ENCODE data around the gene GHRHR.

GHRHR gene

DNA sequence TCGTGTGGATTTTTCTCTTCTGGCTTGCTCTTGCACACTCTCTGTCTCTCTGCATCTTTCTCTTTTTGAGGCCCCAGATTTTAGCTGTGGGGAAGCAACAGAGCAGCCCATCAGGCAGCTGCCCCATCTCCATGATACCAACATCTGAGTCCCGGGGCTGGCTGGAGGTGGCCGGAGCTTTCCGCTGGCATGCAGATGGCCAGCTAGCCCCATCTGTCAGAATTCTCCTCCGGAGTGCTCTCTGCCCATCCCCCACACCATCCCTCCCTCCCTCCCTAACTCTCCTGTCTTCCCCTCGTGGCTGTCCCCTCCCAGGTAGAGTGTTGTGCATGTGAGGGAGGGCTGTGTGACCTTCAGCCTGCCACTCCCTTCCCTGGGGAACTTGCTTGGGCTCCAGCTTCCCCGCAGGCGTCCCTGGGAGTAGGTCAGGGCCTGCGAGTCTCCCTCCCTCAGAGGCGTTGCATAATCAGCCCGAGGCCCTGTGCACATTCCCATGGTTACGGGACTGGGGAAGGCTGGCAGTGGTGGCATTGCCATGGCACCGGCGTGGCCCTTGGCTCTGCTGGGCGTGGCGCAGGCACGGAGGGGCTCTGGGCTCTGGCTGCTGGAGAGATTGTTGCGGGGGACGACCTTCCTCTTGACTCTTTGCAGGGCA is 24.7 kb downstream of the GHRHR start:
- no peak for DNase-seq
- TF ChIP-seq GATA1 (IDR thresholded peaks at IDR 0.05; ENCODE audit: low read depth, low read length), result no peak
- TF ChIP-seq POLR2A (IDR thresholded peaks at IDR 0.05; ENCODE audit: low read length), result no peak

DNA sequence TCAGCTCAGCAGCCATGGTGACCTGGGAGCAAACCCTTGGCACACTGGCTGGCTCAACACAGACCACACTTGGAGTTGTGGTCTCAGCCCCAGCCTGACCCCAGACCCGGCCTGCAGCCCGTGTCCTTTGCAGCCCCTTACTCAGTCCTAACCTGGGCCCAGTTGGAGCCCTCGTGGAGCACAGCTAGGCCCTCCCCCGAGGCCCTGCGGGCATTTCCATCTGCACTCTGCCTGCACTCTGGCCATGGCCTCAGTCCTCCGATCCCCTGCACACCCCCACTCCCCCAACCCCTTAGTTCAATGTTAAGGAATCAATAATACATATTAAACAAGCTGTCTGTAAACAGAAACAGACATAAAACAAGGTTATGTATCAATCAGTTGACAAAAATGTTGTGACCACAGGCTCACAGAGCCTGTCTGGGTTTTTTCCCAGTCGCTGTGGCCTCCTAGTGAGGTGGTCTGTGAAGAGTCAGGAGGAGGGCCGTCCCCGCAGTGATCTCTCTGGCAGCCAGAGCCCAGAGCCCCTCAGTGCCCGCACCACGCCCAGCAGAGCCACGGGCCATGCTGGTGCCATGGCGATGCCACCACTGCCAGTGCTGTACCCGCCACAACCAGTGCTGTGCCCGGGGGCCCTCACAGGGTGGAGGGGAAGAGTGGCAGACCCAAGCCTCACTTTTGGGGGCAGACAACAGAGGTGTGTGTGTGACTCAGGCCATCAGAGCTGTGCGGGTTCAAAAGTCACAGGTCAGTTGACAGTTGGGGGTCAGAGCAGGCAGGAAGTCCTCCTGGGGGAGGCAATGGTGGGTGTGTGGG is 25.5 kb downstream of the GHRHR start:
- no peak for DNase-seq
- TF ChIP-seq POLR2A (IDR thresholded peaks at IDR 0.05; ENCODE audit: low read length), result no peak
- TF ChIP-seq GATA1 (IDR thresholded peaks at IDR 0.05; ENCODE audit: low read depth, low read length), result no peak

DNA sequence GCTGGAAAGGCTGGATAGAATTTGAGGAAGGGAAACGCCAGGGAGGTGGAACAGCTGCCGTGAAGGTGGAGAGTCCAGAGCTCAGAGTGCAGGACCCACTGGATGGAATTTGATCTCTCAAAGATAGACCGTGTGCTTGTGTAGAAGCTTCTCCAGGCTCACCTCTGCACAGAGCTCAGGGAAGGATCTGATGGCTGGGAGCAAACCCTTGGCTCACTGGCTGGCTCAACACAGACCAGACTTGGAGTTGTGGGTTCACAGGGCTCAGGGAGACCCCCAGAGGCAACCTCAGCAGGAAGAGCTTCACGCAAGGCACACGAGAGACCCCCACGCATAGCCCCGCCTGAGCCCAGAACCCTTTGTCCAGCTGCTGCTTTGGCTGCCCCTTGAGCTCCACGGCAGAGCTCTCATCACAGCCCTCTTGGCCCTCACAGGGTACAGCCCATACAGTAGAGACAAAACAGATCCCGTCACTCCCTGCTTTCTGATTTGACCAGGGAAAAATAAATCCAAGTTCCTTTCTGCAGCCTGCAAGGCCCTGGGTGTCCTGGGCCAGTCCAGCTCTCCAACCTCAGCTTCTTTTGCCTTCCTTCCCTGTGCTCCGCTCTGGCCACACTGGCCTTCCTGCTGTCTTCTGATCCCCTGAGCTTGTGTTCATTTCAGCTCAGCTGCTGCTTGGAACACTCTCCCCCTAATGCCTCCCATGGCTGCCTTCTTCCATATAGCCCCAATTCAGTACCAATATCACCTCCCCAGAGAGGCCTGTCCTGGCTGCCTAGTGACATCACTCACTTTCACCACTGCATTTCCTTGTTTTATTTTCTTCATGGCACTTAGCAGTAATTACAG is 26.3 kb downstream of the GHRHR start:
- TF ChIP-seq POLR2A (IDR thresholded peaks at IDR 0.05; ENCODE audit: low read length) (no peak), GATA1 (IDR thresholded peaks at IDR 0.05; ENCODE audit: low read depth, low read length) (no peak)

DNA sequence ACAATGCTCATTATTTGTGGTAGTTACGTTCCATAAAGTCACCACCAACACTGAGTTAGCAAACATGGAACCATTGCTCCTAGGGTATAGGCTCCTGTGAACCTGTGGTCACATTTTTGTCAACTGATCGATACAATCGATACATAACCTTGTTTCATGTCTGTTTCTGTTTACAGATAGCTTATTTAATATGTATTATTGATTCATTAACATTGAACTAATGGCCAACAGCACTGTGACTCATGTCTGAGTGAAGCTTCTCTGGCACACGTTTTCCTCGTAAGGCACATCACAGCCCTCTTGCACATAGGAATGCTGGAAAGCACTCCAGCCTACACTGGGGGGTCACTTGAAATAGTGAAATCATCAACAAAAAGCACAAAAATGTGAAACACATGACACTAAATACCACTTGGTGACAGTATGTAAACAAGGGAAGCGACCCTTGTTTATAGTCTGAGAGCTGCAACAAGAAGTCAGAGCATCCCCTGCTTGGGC is 27.0 kb downstream of the GHRHR start:
- no peak for DNase-seq
- TF ChIP-seq POLR2A (IDR thresholded peaks at IDR 0.05; ENCODE audit: low read length), result no peak
- no peak for TF ChIP-seq GATA1 (IDR thresholded peaks at IDR 0.05; ENCODE audit: low read depth, low read length)

More for the DNA sequence above, 26.3 kb downstream of the GHRHR start:
- no peak for DNase-seq

DNA sequence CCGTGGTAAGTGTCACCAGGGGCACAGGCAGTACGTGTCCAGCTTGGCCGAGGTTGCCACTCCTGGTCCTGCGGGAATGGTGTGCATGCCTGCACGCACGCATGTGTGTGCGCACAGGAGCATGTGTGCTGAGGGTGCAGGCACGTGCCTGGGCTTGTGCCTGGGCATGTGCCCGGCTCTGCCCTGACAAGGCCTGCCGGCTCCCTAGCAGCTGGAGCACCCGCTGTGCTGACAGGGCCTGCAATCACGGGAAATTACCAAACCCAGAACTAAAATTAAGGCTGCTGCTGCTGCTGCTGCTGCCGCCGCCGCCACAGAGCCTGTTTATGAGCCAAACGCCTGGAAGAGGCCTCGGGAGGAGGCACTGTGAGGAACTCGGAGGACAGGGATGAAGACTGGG is 28.7 kb downstream of the GHRHR start:
- DNase-seq, result no peak
- no peak for TF ChIP-seq POLR2A (IDR thresholded peaks at IDR 0.05; ENCODE audit: low read length)

DNA sequence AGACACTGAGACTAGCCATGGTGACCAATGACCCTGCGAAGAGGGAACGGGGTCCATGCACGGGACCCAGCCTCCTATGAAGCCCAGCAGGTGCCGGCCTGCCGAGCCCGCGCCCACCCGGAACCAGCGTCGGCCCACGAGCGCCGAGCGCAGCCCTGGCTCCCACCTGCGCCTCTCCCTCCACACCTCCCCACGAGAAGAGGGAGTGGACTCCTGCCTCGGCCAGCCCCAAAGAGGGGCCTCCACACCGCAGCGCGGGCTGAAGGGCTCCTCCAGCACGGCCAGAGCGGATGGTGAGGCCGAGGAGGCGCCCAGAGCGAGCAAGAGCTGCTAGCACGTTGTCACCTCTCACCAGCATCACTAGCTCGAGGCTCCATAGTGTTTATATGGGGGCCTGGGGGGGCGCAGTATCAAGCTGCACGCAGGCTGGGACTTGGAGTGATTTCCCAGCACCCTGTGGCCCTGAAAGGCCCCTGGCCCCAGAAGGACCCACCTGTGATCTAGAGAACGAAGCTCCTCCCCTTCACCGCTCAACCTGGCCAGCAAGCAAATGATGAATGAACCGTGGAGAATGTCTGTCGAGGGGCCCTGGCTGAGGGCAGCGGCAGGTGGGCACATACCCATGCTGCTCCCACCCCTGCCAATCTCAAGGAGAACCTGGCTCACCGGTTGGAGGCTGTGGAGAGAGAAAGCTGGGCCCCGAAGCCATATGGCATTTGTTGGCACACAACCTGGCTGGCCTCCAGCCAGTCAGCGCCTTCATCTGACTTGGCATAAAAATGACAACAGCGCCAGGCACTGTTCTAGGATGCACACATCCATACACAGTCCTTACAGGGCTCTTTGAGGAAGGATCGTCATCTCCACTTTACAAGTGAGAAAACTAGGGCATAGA is 30.7 kb downstream of the GHRHR start:
- TF ChIP-seq GATA1 (IDR thresholded peaks at IDR 0.05; ENCODE audit: low read depth, low read length) (no peak), POLR2A (IDR thresholded peaks at IDR 0.05; ENCODE audit: low read length) (no peak)
- DNase-seq, result no peak

DNA sequence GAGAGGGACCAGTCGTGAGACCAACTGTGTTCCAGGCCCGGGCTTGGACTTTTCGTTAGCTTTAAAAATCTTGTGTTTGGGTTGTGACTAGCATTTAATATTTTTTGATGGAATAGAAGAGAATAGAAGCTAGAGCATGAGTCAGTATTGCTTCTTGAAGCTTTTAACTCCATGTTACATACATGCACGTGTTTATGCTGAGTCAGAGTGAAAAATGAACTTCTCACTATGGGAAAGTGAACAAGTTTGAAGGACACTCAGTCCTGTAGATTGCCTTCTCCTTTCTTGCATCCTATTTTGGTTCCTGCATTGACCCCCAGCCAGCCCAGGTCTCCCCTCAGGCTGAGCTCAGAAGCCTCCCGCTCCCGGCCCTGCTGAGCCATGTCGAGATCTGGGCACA is 31.8 kb downstream of the GHRHR start:
- TF ChIP-seq GATA1 (IDR thresholded peaks at IDR 0.05; ENCODE audit: low read depth, low read length) (no peak), POLR2A (IDR thresholded peaks at IDR 0.05; ENCODE audit: low read length) (no peak)
- DNase-seq, result no peak

DNA sequence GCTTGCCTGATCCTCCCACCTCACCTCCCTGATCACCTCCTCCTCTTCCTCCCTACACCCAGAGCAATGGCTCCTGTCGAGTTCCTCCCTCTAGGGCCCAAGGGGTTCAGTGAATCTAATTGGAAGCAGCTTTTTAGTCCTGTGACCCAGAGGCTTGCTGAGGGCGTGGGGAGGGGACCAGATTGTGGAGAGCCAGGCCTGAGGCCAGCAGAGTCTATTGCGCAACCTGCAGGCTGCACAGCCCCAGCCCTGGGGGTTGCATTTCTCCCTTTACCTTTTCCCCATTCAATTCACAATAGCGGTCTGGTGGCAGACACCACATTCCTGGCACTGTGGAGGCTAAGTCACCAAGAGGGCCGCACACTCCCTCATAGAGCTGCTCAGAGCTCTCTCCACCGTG is 32.5 kb downstream of the GHRHR start:
- no peak for DNase-seq
- TF ChIP-seq GATA1 (IDR thresholded peaks at IDR 0.05; ENCODE audit: low read depth, low read length) (no peak), POLR2A (IDR thresholded peaks at IDR 0.05; ENCODE audit: low read length) (no peak)

DNA sequence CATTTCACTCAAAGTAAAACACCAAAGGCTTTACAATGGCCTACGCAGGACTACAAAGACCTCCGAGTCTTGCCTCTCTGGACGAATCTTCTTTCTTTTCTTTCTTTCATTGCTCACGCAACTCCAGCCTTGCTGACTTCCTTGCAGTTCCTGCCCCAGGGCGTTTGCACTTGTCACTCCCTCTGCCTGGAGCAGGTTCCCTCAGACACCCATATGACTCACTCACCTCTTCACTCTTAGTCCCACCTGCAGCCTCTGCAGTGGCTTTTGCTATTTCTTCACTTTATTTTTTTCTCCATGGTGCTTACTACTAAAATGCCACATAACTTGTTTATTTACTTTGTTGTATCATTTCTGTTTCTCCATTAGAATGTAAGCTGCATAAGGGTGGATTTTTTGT is 33.1 kb downstream of the GHRHR start:
- DNase-seq, result no peak
- TF ChIP-seq GATA1 (IDR thresholded peaks at IDR 0.05; ENCODE audit: low read depth, low read length) (no peak), POLR2A (IDR thresholded peaks at IDR 0.05; ENCODE audit: low read length) (no peak)

DNA sequence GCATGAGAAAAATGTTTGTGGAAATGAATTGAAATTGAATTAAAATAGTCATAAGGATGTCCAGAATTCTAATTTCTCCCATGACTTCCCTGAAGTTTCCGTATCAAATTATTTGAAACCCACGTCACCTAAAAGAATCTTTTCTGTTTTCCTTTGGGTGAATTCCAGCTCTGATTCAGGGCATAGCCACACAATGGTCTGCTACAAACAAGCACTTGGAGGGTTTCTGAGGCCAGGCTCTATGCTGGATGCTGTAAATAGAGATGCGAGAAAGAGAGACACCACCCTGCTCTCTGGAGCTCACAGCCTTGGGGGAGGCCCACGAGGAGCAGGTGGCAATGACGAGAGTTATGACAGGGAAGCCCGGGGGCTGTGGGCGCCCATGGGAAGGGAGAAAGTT is 33.6 kb downstream of the GHRHR start:
- TF ChIP-seq GATA1 (IDR thresholded peaks at IDR 0.05; ENCODE audit: low read depth, low read length), result no peak
- no peak for DNase-seq

DNA sequence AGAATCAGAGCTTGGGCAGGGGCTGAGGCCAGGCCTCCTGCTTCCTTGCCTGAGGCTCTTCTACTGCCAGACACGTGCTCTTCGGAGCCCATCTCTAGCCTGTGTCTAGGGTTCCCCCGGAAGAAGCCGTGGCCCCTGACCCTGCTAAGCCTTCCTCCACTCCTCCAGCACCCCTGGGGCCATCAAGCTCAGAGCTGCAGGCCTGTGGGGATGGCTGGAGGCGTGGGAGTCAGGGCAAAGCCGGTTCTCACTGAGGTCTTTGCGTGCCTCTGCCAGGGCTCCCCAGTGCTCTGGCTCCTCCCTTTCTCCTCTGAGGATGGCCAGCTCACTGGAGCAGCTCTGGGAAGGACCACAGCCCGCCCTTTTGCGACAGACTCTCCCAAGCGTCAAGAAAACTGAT is 34.4 kb downstream of the GHRHR start:
- no peak for TF ChIP-seq GATA1 (IDR thresholded peaks at IDR 0.05; ENCODE audit: low read depth, low read length)
- no peak for TF ChIP-seq POLR2A (IDR thresholded peaks at IDR 0.05; ENCODE audit: low read length)

DNA sequence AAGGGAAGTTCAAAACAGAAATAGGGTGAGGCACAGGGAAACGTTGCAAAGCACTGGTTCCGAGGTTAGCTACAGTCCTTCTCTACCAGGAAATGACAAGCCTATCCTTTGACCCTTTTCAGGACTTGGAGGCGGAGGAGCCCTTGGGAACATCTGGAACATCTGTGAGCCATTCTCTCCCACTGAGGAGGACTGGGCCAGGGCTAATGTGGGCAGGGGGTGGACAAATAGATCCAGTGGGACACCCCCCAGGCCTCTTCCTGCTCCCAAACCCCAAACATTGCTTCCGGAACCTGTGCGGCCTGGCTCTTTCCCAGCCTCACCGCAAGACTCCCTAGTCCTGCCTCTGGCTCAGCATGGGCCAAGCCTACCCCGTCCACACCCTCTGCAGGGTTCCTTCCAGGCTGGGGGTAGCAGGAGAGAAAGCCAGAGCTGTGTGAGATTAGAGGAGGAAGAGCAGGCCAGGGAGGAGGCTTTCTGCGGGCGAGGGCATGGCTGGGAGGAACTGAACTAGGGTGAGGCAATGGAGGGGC is 36.5 kb downstream of the GHRHR start:
- DNase-seq, result no peak
- no peak for TF ChIP-seq GATA1 (IDR thresholded peaks at IDR 0.05; ENCODE audit: low read depth, low read length)
- no peak for TF ChIP-seq POLR2A (IDR thresholded peaks at IDR 0.05; ENCODE audit: low read length)

More for the DNA sequence above, 34.4 kb downstream of the GHRHR start:
- DNase-seq, result no peak

DNA sequence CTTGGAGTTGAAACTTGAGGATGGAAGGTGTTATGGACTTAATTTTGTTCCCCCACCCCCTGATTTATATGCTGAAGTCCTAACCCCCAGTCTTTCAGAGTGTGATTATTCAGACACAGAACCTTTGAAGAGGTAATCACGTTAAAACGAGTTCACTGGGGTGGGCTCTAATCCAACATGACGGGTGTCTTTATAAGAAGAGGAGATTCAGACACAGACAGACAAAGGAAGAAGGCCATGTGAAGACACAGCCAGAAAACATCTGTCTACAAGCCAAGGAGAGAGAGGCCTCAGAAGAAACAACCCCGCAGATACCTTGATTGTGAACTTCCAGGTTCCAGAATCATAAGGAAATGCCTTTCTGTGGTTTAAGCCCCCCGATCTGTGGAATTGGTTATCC is 37.0 kb downstream of the GHRHR start:
- no peak for DNase-seq

More for the DNA sequence above, 37.0 kb downstream of the GHRHR start:
- no peak for TF ChIP-seq GATA1 (IDR thresholded peaks at IDR 0.05; ENCODE audit: low read depth, low read length)
- TF ChIP-seq POLR2A (IDR thresholded peaks at IDR 0.05; ENCODE audit: low read length), result no peak

Measured in erythroblast (primary cell).